Testis (tissue), 2 donors: ENCODE data around the gene CTIF.

ENCODE experiments used
- POLR2A ChIP-seq: fragments of 450-650 bp; IDR thresholded peaks from one replicate; pipeline ENCODE4 v1.6.1; 2017; ENCODE audit warnings: antibody characterized with exemption, mild to moderate bottlenecking, moderate library complexity
- TF ChIP-seq, protein P1 (sequence below), 3 experiments: fragments of 450-650 bp in 2 of 3; fragments of 200-600 bp in 1 of 3; sonication (generic) in 1 of 3; IDR thresholded peaks; one replicate each; pipeline ENCODE4 v1.5.1; 2016 to 2019; ENCODE audit warnings: antibody characterized with exemption in 3 of 3, mild to moderate bottlenecking in 2 of 3, moderate library complexity in 1 of 3

DNA sequence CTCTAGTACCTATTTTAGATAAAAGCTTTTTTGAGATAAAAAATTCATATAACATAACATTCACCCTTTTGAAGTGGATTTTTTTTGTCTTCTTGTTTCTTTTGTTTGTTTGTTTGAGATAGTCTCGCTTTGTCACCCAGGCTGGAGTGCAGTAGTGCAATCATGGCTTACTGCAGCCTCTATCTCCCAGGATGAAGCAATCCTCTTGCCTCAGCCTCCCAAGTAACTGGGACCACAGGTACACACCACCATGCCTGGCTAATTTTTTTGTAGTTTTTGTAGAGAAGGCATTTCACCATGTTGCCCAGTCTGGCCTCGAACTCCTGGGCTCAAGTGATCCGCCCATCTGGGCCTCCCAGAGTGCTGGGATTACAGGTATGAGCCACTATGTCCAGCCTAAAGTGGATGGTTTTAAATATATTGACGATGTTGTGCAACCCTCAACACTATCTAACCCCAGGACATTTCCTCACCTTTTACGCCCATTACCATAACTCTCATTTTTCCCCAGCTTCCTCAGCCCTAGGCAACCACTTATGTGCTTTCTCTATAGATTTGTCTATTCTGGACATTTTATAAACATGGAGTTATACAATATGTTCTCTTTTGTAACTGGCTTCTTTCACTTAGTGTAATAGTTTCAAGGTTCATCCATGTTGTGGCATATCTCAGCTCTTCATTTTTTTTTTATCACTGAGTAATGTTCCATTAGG, 38.8 kb downstream of the CTIF start:
- TF ChIP-seq, protein P1, sequence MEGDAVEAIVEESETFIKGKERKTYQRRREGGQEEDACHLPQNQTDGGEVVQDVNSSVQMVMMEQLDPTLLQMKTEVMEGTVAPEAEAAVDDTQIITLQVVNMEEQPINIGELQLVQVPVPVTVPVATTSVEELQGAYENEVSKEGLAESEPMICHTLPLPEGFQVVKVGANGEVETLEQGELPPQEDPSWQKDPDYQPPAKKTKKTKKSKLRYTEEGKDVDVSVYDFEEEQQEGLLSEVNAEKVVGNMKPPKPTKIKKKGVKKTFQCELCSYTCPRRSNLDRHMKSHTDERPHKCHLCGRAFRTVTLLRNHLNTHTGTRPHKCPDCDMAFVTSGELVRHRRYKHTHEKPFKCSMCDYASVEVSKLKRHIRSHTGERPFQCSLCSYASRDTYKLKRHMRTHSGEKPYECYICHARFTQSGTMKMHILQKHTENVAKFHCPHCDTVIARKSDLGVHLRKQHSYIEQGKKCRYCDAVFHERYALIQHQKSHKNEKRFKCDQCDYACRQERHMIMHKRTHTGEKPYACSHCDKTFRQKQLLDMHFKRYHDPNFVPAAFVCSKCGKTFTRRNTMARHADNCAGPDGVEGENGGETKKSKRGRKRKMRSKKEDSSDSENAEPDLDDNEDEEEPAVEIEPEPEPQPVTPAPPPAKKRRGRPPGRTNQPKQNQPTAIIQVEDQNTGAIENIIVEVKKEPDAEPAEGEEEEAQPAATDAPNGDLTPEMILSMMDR (IDR thresholded peaks at IDR 0.05), result no peak
- no peak for TF ChIP-seq POLR2A
